HUES48 (cell line): ENCODE data around the gene ART4.

Experiments
- H3K27ac ChIP-seq: one replicate; pipeline ENCODE4 v1.7.0; 2013; ENCODE audit warnings: low read depth, low read length, inconsistent platforms
- H3K27me3 ChIP-seq: 2 replicates; pipeline ENCODE4 v1.6.1; 2013; ENCODE audit warnings: mild to moderate bottlenecking, low read length; ENCODE audit not compliant: control insufficient read depth, insufficient read depth
- H3K36me3 ChIP-seq: 2 replicates; pipeline ENCODE4 v1.6.1; 2013; ENCODE audit warnings: low read length; ENCODE audit not compliant: control insufficient read depth, insufficient read depth
- H3K4me1 ChIP-seq: 2 replicates; pipeline ENCODE4 v1.6.1; 2013; ENCODE audit warnings: mild to moderate bottlenecking, low read length; ENCODE audit not compliant: control insufficient read depth, insufficient read depth
- H3K4me3 ChIP-seq: 2 replicates; pipeline ENCODE4 v1.5.1; 2013; ENCODE audit warnings: mild to moderate bottlenecking, low read depth, low read length
- H3K9ac ChIP-seq: 2 replicates; pipeline ENCODE4 v1.6.1; 2013; ENCODE audit warnings: mild to moderate bottlenecking, low read depth, low read length, moderate library complexity
- H3K9me3 ChIP-seq: 2 replicates; pipeline ENCODE4 v1.6.1; 2013; ENCODE audit warnings: low read length; ENCODE audit not compliant: control insufficient read depth, insufficient read depth

ART4 gene, protein sequence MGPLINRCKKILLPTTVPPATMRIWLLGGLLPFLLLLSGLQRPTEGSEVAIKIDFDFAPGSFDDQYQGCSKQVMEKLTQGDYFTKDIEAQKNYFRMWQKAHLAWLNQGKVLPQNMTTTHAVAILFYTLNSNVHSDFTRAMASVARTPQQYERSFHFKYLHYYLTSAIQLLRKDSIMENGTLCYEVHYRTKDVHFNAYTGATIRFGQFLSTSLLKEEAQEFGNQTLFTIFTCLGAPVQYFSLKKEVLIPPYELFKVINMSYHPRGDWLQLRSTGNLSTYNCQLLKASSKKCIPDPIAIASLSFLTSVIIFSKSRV

DNA sequence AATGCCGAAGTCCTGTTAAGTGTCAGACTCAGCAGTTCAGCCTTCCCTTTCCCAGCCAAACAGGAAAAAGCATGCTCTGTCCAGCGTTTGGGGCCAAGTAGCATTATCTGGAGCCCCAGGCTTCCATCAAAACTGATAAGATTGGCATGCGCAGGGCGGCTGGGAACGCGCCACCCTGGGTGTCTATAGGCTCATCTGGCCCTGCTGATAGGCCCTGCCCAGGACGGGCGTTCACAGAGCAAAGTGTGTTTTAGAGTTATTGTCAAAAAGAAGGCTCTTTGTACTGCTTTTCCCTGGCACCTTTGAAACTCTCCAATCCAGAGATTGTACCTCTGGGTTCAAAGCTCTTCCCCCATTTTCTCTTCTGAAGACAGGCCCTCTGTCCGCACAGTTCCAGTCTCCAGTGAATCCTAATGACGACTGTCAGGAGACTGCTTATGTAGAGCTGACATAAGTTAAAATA lies at the start of gene ART4:
Gene ART4 (minus strand): TSS at position 102 of the 463 bp plus-strand sequence. CDS start 413 bp downstream, outside the sequence.
- peaks cover 6% of the 10 kb centered on the region for H3K4me1 ChIP-seq
- H3K9me3 ChIP-seq, result 0 out of 2 replicates have a peak, but pooled peaks cover 3% of the 10 kb centered on the region
- no peak within 1 kb of the TSS for H3K27ac ChIP-seq
- H3K4me3 ChIP-seq, result no peak within 1 kb of the TSS
- no peak within 1 kb of the TSS for H3K9ac ChIP-seq
- no peaks in the 10 kb centered on the region for H3K36me3 ChIP-seq
- H3K27me3 ChIP-seq, result no peaks in the 10 kb centered on the region

DNA sequence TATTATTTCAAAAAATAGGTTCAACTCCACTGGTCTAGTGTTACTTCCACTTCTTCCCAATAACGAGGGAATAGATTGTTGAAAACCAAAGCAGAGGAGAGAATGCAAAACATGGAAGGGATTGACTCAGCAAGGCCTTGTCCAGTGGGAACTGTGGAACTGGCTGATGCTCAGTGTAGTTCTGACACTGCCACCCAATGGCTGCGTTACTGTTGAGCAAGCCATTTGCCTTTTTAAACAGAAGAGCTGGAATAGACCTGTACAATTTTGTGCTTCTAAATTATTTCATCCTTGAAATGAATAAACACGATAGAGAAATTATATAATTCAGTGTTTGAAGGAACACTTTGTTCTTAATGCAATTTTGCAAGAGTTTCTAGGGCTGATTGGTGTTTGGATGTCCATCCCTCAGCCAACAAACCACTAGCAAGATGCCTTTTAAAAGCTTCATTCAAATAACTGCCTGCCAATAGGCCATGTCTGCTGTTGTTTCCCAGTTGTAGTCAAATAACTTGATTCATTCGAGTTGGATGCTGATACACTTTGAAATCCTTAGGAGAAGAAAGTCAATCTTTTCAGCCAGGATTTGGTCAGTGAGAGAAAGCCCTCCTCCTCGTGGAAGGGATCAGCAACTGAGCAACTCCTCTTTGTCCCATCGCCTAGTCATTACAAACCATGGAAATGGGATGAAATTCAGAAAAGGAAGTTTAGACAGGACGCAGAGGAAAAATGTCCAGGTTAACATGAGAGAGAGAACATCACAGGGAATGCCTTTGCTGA lies 49.6 kb upstream of the ART4 start:
- no peaks in the 10 kb centered on the region for H3K9me3 ChIP-seq
- 0 out of 2 replicates have a peak, but pooled peaks cover 2% of the 10 kb centered on the region for H3K4me1 ChIP-seq
- no peaks in the 10 kb centered on the region for H3K36me3 ChIP-seq
- H3K4me3 ChIP-seq, result no peak overlapping the region
- no peaks in the 10 kb centered on the region for H3K27me3 ChIP-seq
- H3K9ac ChIP-seq, result no peak overlapping the region
- H3K27ac ChIP-seq, result no peak overlapping the region

DNA sequence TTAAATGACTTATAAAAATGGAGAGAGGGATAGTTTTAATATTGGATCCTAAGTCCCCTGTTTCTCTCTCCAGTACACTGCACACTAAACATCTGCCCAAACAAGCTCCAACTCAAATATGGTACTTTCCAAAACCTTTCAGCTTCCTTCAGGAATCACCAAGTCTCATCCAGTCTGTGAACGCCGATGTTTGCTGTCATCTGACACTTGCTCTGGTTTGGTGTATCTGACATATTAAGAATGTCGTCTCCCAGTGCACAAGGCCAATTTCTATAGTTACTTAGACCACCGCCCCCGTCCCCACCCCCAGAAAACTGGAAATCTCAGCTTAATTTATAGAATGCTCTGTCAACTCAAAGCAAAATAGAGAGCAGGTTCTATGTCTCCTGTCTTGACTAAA lies 47.4 kb upstream of the ART4 start:
- Histone ChIP-seq H3K27me3 (no peaks in the 10 kb centered on the region), H3K36me3 (no peaks in the 10 kb centered on the region), H3K4me1 (0 out of 2 replicates have a peak, but pooled peaks cover 2% of the 10 kb centered on the region), H3K9ac (no peak overlapping the region), H3K9me3 (no peaks in the 10 kb centered on the region), H3K4me3 (no peak overlapping the region), H3K27ac (no peak overlapping the region)

DNA sequence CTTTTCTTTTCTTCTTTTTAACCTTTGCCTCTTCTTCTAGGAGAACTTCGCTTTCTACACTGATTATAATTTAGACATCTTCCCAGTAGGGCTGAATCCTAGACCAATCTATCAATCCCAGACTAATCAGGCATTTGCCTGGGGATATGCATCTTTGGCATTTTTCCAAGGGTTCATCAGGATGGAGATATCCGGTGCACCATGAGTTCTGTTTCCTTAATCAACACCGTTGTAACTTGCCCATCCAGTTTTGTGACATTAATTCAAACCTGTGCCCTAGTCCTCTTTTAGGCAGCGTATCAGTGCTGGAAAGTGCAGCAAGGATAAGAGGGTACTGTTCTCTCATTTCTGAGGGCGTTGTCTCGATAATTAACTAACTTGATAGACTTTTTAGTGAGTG lies 42.9 kb upstream of the ART4 start:
- no peak overlapping the region for H3K27ac ChIP-seq
- H3K9ac ChIP-seq, result no peak overlapping the region
- no peaks in the 10 kb centered on the region for H3K9me3 ChIP-seq
- H3K4me1 ChIP-seq, result 0 out of 2 replicates have a peak, but pooled peaks cover 2% of the 10 kb centered on the region
- H3K4me3 ChIP-seq, result no peak overlapping the region
- no peaks in the 10 kb centered on the region for H3K36me3 ChIP-seq
- no peaks in the 10 kb centered on the region for H3K27me3 ChIP-seq

DNA sequence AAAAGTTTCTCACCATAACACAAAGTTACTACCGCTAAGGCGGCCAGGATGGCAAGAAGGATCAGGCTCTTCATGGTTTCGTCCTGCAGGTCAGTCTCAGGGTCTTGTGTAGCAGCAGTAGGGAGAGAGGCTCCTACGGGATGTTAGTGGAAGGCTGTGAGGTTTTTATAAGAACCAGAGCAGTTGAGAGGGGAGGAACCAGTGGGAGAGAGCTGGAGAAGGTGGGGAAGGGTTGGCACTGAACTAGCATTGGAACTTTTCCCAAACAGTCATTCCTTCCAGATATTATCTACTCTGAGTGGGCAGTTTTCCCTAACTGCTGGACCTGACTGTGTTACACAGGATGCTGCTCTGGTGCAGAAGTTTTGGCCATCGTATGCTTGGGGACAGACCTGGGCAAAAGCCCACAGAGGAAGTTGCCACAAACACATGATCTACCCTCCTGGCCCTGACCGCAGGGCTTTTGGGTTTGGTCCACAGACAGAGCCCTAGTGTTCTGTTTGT lies 42.4 kb upstream of the ART4 start, which contains the start of gene MGP:
Gene MGP (minus strand): TSS at position 137 of the 504 bp plus-strand sequence. CDS start 63 bp downstream, at position 74.
- H3K27ac ChIP-seq, result no peak within 1 kb of the TSS
- 0 out of 2 replicates have a peak, but pooled peaks cover 2% of the 10 kb centered on the region for H3K4me1 ChIP-seq
- no peaks in the 10 kb centered on the region for H3K36me3 ChIP-seq
- H3K9me3 ChIP-seq, result no peaks in the 10 kb centered on the region
- no peak within 1 kb of the TSS for H3K9ac ChIP-seq
- no peak within 1 kb of the TSS for H3K4me3 ChIP-seq
- no peaks in the 10 kb centered on the region for H3K27me3 ChIP-seq

DNA sequence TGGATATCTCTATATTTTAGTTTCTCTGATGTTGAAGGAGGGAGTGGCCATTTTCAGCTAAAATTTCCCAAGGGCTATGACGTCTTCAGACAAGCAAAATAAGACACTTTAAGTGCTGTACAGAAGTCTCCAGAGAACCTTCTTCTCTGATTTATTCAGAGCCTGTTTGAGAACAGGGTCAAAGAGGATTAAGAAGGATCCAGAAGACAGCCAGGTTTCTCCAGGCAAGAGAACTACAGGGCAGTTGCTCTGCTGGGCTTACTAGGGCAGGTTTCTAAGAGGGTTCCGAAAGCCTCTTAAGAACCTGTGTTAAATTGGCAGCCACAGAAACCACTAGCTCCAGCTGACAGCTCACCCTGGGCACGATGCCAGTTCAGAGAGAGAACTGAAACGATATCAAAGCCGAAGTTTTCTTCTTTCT lies 41.1 kb upstream of the ART4 start:
- H3K36me3 ChIP-seq, result no peaks in the 10 kb centered on the region
- H3K9me3 ChIP-seq, result no peaks in the 10 kb centered on the region
- no peak overlapping the region for H3K9ac ChIP-seq
- H3K27ac ChIP-seq, result no peak overlapping the region
- no peaks in the 10 kb centered on the region for H3K27me3 ChIP-seq
- no peaks in the 10 kb centered on the region for H3K4me1 ChIP-seq
- H3K4me3 ChIP-seq, result no peak overlapping the region

DNA sequence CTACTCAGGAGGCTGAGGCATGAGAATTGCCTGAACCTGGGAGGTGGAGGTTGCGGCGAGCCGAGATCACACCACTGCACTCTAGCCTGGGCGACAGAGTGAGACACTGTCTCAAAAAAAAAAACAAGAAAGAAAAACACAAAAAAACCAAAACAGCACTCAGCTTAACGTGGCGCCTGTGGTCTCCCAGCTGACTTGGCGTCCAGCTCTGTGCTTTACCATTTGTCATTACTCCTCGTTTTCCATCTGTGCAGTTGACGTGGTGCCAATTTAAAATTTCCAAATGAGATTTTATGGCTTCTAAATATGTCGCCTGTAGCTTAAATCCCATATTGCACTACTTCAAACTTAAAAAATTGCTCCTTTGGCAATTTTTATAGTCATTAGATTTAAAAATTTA lies 40.4 kb upstream of the ART4 start:
- Histone ChIP-seq H3K27me3 (no peaks in the 10 kb centered on the region), H3K4me3 (no peak overlapping the region), H3K27ac (no peak overlapping the region), H3K4me1 (no peaks in the 10 kb centered on the region), H3K9me3 (no peaks in the 10 kb centered on the region), H3K9ac (no peak overlapping the region), H3K36me3 (no peaks in the 10 kb centered on the region)

DNA sequence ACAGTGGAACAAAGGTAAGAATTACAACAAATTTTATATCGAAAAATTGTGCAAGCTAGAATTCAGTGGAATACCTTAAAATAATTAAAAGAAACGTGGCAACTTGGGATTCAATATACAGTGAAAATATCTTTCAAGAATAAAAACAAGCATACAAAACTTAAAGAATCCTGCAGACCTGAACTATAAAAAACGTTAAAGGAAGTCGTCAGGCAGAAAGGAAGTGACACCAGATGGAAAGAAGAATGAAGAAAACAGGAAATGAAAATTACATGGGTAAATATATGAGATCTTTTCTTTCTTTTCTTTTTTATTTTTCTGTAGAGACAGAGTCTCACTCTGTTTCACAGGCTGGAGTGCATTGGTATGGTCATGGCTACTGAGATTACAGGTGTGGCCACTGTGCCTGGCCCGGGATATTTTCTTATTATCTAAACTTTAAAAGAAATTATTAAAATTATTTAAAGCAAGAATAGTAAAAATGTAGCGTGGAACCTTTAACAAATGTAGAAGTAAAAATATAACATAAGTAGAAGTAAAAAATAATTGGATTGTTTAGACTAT lies 37.6 kb upstream of the ART4 start:
- Histone ChIP-seq H3K9me3 (no peaks in the 10 kb centered on the region), H3K36me3 (no peaks in the 10 kb centered on the region), H3K4me3 (no peak overlapping the region), H3K4me1 (no peaks in the 10 kb centered on the region), H3K27me3 (no peaks in the 10 kb centered on the region), H3K9ac (no peak overlapping the region), H3K27ac (no peak overlapping the region)

DNA sequence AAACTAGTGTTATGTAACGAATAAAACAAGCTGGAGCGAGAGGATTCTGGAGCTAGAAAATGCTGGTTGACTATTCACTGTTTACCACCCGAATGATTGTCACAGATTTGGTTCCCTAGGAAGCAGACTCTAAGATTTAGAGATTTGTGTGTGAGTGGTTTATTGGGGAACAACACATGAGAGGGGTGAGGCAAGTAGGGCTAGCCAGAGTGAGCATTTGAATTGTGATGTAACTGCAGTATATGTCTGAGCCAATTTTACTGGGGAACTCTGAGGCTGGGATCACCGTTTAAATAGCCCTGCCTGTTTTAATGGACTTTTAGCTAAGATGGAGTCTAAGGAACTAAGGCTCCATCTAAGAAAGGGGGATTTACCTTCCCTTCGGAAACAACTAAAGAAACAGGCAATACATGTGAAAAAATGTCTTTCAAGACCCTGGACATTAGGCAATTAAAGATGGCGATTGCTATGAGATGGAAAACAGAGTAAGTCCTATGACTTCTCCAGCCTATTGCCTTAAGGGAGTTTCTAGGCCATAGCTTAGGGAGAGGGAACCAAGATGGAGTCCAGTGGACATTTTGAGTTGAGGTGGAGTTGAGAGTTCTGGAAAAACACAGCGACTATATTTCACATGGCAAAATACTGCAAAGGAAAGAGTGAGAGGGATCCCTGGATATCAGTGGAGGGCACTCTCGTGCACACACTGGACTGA lies 36.1 kb upstream of the ART4 start:
- Histone ChIP-seq H3K27me3 (no peaks in the 10 kb centered on the region), H3K27ac (no peak overlapping the region), H3K4me3 (no peak overlapping the region), H3K9ac (no peak overlapping the region), H3K36me3 (no peaks in the 10 kb centered on the region), H3K9me3 (no peaks in the 10 kb centered on the region), H3K4me1 (no peaks in the 10 kb centered on the region)

DNA sequence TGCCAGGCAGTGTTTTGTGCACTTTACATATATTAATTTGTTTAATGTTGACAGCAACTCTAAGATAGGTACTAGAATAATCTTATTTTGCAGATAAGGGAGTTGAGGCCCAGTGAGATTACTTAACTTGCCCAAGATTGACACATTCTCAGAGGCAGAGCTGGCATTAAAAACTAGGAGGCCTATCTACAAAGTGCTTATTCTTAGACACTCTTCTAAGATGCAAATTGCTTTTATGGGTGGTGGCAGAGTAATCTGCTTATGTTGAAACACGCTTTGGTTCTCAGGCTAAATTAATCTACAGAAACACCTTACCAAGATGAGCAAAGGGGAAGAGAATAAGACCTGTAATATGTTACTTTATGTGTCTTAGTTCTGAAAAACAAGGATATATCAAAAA lies 35.2 kb upstream of the ART4 start:
- no peak overlapping the region for H3K9ac ChIP-seq
- no peaks in the 10 kb centered on the region for H3K9me3 ChIP-seq
- no peak overlapping the region for H3K27ac ChIP-seq
- H3K36me3 ChIP-seq, result no peaks in the 10 kb centered on the region
- H3K27me3 ChIP-seq, result no peaks in the 10 kb centered on the region
- H3K4me3 ChIP-seq, result no peak overlapping the region
- no peaks in the 10 kb centered on the region for H3K4me1 ChIP-seq
